PC-3 (cell line): Measurements from ENCODE around the gene NDOR1.

Source experiments
- CTCF ChIP-seq: fragments of 300-600 bp; sonication (generic); conservative IDR thresholded peaks from 2 replicates; pipeline ENCODE4 v1.5.1; 2017; ENCODE audit warnings: antibody characterized with exemption, low read depth, mild to moderate bottlenecking, low read length
- EZH2 ChIP-seq: fragments of 300-600 bp; sonication (generic); IDR thresholded peaks from one replicate; pipeline ENCODE4 v1.6.1; 2017; ENCODE audit warnings: antibody characterized with exemption, mild to moderate bottlenecking, low read length; ENCODE audit not compliant: unreplicated experiment
- EZH2phosphoT487 ChIP-seq: fragments of 300-600 bp; sonication (generic); IDR thresholded peaks from 2 replicates; pipeline ENCODE4 v1.6.1; 2018; ENCODE audit warnings: mild to moderate bottlenecking, antibody characterized with exemption, low read length, borderline replicate concordance

DNA sequence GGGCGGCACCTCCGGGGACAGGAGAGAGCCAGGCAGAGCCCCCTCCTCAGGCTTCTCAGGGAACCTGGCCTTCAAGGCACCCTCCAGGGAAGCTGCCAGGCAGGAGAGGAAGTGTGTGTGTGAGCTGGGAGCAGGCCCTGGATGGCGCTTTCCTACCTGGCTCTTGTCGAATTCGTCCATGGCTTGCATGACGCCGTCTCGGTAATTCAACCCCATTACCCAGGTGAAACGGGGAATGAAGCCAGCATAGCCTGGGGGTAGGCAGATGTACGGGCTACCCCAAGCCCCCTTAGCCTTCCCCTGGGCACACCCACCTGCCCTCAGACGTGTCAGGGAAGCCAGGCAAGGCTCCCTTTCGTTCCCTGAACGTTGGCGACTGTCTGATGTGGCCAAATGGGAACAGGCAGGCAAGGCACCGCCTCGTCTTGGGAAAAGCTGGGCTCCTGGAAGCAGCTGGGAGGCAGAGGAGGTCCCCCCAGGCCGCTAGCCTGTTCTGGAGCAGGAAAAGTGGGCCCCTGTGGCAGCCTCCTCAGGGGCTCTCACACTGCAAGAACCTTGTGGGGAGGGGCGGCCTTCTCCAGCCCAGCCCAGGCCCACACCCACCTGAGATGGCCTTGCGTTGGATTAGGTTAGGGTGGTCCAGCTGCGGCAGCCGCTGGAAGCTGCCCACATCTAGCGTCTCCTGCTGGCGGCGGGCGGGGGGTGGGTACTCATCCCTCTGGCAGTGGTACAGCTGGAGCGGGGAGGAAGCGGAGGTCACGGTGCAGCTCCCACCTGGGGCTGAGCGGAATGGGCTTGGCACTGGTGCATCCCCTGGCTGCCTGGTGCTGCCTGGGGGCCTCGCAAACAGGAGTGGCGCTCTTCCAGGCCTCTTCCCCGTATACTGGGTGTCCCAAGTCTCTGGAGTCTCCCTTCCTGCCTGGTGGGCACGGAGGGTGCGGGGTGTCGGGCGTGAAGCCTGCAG lies 39.3 kb downstream of the NDOR1 start:
- no peak for TF ChIP-seq CTCF
- TF ChIP-seq EZH2: no peak
- TF ChIP-seq EZH2phosphoT487: no peak
